ENCODE measurements around the gene LAMP2. TPM values are rescaled to one million over a fixed set of nuclear protein-coding genes. Genes with fewer than 3 reads are reported as not detected.
A peak's percentile ranks its signal among the peaks of the same experiment; 100 is the strongest.

The LAMP2 gene
- total and polyA plus RNA-seq, 9 of the 15 experiments (the other 6 are each of a cell fraction or from before 2014, with no cell fraction given), result 22.3 to 77.7 (median 48.6) TPM

GRCh38 chrX:120514236-120514635 lies 45.1 kb upstream of the LAMP2 start (continued):
- TF ChIP-seq RAD21 (CRISPR knock-in tag; conservative IDR thresholded peaks at IDR 0.05 in 1 of 2, IDR thresholded peaks at IDR 0.05 in 1 of 2), result peak; percentile 25 to 61
- no peak for TF ChIP-seq ZNF655 (CRISPR knock-in tag; IDR thresholded peaks at IDR 0.05)
- no peak for TF ChIP-seq PPARD (CRISPR knock-in tag; IDR thresholded peaks at IDR 0.05)
- no peak for TF ChIP-seq CBX3 (IDR thresholded peaks at IDR 0.05; ENCODE audit: borderline replicate concordance in 1 of 2, low read length in 2 of 2)
- no peak for TF ChIP-seq ZNF121 (CRISPR knock-in tag; conservative IDR thresholded peaks at IDR 0.05)
- no peak for TF ChIP-seq SMARCA4 (IDR thresholded peaks at IDR 0.05)
- no peak for TF ChIP-seq KAT7 (CRISPR knock-in tag; IDR thresholded peaks at IDR 0.05; ENCODE audit: borderline replicate concordance)
- no peak for TF ChIP-seq ZNF124 (CRISPR knock-in tag; IDR thresholded peaks at IDR 0.05)
- TF ChIP-seq ZNF212 (CRISPR knock-in tag; IDR thresholded peaks at IDR 0.05), result no peak
- TF ChIP-seq ZNF592 (IDR thresholded peaks at IDR 0.05), result no peak
- TF ChIP-seq VEZF1 (CRISPR knock-in tag; IDR thresholded peaks at IDR 0.05), result no peak
- TF ChIP-seq SMC3 (conservative IDR thresholded peaks at IDR 0.05; ENCODE audit: insufficient read depth, low read depth, low read length), result peak; percentile 19; the same call in 1 of the 2 replicates
- no peak for TF ChIP-seq TAF9B (IDR thresholded peaks at IDR 0.05; ENCODE audit: partially characterized antibody)
- no peak for TF ChIP-seq BRD9 (IDR thresholded peaks at IDR 0.05; ENCODE audit: low read depth, partially characterized antibody)
- no peak for TF ChIP-seq CCNT2 (IDR thresholded peaks at IDR 0.05; ENCODE audit: borderline replicate concordance, extremely low read depth, insufficient read length, low read depth, low read length)
- no peak for TF ChIP-seq CLOCK (CRISPR knock-in tag; IDR thresholded peaks at IDR 0.05; ENCODE audit: borderline replicate concordance)
- TF ChIP-seq ZNF445 (CRISPR knock-in tag; IDR thresholded peaks at IDR 0.05; ENCODE audit: low read depth), result no peak
- TF ChIP-seq MXI1 (IDR thresholded peaks at IDR 0.05; ENCODE audit: low read depth, low read length), result no peak
- no peak for TF ChIP-seq ASH1L (IDR thresholded peaks at IDR 0.05; ENCODE audit: borderline replicate concordance, low read depth, partially characterized antibody)

Measured in K562 (cell line).